Thymus (tissue), 11 donors: ENCODE measurements around the gene PIGU. TPM values are rescaled to one million over a fixed set of nuclear protein-coding genes. Genes with fewer than 3 reads are reported as not detected.
"Not testable (repeated sequence)": the region's sequence is repeated elsewhere in the genome, so short reads cannot be mapped to it uniquely, and the experiment has no call there.

Experiments used
- DNase-seq, 9 donors: peaks; one replicate each; pipeline ENCODE4 v3.0.0-alpha.2; 2013; ENCODE audit warnings: low spot score in 9 of 9, low read depth in 6 of 9, missing footprints in 1 of 9
- H3K27ac ChIP-seq, 2 donors: one replicate each; pipeline ENCODE4 v1.5.1; 2013; ENCODE audit warnings: control low read depth in 1 of 2, low read depth in 1 of 2, low read length in 1 of 2, mild to moderate bottlenecking in 1 of 2, moderate library complexity in 1 of 2
- H3K27me3 ChIP-seq, 2 donors: one replicate each; pipeline ENCODE4 v1.5.1; 2013; ENCODE audit warnings: low read length in 1 of 2; ENCODE audit not compliant: control insufficient read depth in 2 of 2, insufficient read depth in 1 of 2
- H3K36me3 ChIP-seq, 2 donors: one replicate each; pipeline ENCODE4 v1.5.1; 2013; ENCODE audit warnings: low read length in 1 of 2, mild to moderate bottlenecking in 1 of 2, moderate library complexity in 1 of 2; ENCODE audit not compliant: control insufficient read depth in 2 of 2, insufficient read depth in 2 of 2
- H3K4me1 ChIP-seq, 2 donors: one replicate each; pipeline ENCODE4 v1.5.1; 2013; ENCODE audit warnings: low read length in 2 of 2; ENCODE audit not compliant: control insufficient read depth in 2 of 2, insufficient read depth in 2 of 2
- H3K4me3 ChIP-seq, 2 donors: one replicate each; pipeline ENCODE4 v1.5.1; 2013; ENCODE audit warnings: low read length in 2 of 2, control low read depth in 1 of 2, mild to moderate bottlenecking in 1 of 2
- H3K9me3 ChIP-seq, 2 donors: one replicate each; pipeline ENCODE4 v1.5.1; 2013; ENCODE audit warnings: low read length in 1 of 2, mild to moderate bottlenecking in 1 of 2; ENCODE audit not compliant: control insufficient read depth in 2 of 2, insufficient read depth in 1 of 2
- WGBS: extraction: QIAGEN DNeasy Blood & Tissue Kit; methylation state at CpG from one replicate; pipeline ENCODE4 v1.1.7; 2013; 5-methylcytosine and 5-hydroxymethylcytosine counted together
- polyA plus RNA-seq: library from polyadenylated mRNA; stranded (reverse); fragments of 200-250 nt; gene quantifications from one replicate; pipeline ENCODE4 v1.2.3, GENCODE V29; 2013
- total RNA-seq: library from RNA; stranded (reverse); fragments of 120-200 nt; gene quantifications from one replicate; pipeline ENCODE4 v1.2.4, GENCODE V29; 2013
- donor health status: healthy.

PIGU gene
- total and polyA plus RNA-seq, 2 donors, result 10.0 to 15.5 TPM

DNA sequence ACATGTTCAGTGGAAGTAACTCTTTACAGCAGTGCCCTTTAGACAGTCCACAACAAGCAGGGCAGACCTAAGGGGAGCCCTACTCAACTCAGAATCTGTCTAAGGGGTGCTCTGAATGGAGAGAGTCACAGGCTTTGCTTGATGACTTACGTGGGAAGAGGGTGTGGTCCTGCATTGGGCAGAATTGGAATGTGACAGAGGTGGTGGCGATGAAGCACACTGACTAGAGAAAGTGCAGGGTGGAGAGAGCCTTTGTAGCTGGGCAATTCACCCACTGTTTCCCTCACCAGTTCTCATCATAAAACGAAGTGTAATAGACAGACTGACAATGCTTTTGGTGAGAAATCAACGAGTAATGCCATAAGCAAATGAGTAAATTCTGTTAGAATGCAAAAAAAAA is 38.5 kb upstream of the PIGU start:
- WGBS, result 97% methylated on average over 4 of the region's 4 CpGs
- H3K4me1 ChIP-seq, result peaks cover under 1 to 3% of the 10 kb centered on the region in 2 donors
- H3K27ac ChIP-seq, result no peak overlapping the region
- no peak for DNase-seq
- peaks cover 21 to 23% of the 10 kb centered on the region in 2 donors for H3K36me3 ChIP-seq
- no peak overlapping the region for H3K4me3 ChIP-seq
- no peaks in the 10 kb centered on the region for H3K9me3 ChIP-seq
- H3K27me3 ChIP-seq, result peaks cover 2 to 15% of the 10 kb centered on the region in 2 donors

DNA sequence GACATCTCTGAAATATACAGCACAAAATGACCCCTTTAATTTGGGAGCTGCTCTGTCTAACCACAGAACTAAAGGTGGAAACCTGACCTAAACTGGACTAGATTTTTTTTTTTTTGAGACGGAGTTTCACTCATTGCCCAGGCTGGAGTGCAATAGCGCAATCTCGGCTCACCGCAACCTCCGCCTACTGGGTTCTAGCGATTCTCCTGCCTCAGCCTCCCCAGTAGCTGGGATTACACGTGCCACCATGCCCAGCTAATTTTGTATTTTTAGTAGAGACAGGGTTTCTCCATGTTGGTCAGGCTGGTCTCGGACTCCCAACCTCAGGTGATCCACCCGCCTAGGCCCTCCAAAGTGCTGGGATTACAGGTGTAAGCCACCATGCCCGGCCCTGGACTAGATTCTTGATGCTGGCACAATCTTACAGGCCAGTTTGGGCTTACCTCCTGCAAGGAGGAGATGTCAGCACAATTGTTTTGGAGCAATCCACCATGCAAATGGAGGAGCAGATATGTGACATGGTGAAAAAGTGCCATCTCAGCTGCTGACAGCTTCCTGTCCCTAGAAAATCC is 37.1 kb upstream of the PIGU start:
- H3K4me1 ChIP-seq, result peaks cover 6 to 13% of the 10 kb centered on the region in 2 donors
- DNase-seq, H3K4me3 ChIP-seq, H3K27ac ChIP-seq, H3K9me3 ChIP-seq: not testable (repeated sequence)
- peaks cover 19 to 21% of the 10 kb centered on the region in 2 donors for H3K36me3 ChIP-seq
- WGBS, result 98% methylated on average over 10 of the region's 10 CpGs
- H3K27me3 ChIP-seq, result peaks cover 5 to 28% of the 10 kb centered on the region in 2 donors

DNA sequence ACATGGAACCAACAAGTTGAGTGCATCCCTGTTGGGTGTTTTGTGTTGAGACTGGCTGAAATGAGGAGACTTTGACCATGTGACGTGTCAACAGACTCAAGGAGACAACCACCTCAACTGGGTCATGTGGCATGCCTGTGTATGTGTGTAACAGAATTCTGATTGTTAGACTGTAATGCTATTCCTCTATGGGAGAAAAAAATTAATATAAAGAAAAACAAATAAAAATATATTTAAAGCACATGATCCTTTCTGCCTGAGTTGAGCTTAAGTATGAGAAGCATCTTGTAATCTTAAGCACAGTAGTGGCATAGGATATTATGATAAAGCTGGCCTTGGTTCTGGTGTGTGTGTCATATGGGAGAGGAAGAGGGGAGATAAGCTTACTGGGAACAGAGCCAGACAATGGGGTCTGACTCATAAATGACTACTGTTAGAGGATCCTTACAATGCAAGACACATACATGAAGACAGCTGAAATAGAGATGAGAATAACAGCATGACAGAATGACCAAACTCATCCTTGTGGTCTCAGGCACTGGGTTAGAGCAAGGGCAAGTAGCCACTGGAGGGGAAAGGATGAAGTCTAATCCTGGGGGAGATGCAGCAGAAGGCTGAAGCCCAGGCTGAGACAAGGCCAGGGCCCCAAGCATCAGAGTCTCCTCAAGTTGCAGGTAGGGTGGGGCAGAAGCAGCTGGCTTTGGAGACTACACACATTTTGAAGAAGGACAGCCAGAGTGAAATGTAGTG is 36.5 kb upstream of the PIGU start:
- Histone ChIP-seq H3K4me3 (no peak overlapping the region), H3K36me3 (peaks cover 19 to 21% of the 10 kb centered on the region in 2 donors), H3K27ac (no peak overlapping the region), H3K4me1 (peaks cover 6 to 19% of the 10 kb centered on the region in 2 donors), H3K27me3 (peaks cover 5 to 34% of the 10 kb centered on the region in 2 donors), H3K9me3 (no peaks in the 10 kb centered on the region)
- DNase-seq, result no peak
- WGBS, result 91% methylated on average over 1 of the region's 1 CpG

DNA sequence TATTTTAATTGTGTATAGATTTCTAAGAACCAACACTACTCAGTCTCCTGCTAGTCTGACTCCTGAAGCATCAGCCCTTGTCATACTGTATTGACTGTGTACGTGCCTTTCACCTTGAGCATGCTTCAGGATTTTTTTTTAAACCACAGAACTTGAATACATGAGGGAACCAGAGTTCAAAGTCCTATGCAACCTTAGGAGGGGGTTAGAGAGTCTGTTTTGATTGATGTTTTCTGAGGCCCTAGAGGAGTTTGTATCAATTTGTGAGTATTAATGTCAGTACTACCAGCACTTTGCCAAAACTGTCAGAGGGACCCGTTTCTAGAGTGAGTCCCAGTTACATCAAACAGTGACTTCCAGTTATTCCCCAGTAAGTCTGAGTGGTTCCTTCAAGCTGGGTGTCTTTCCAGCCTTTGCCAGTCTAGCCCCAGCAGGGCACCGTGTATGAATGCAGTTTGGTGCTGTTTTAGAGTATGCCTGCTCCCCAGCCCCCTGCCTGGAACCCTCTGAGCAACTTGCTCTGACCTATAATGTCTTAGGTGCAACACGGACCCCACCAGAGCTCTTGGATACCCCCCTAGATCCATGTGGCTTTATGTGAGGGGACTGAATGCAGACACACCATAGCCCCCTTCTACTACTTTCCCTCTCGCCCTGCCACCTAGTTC is 35.8 kb upstream of the PIGU start:
- Histone ChIP-seq H3K27ac (no peak overlapping the region), H3K9me3 (no peaks in the 10 kb centered on the region), H3K36me3 (peaks cover 19 to 21% of the 10 kb centered on the region in 2 donors), H3K4me3 (no peak overlapping the region), H3K27me3 (peaks cover 5 to 41% of the 10 kb centered on the region in 2 donors), H3K4me1 (peaks cover 6 to 19% of the 10 kb centered on the region in 2 donors)
- DNase-seq, result peak in 1 of 9 donors; percentile 31
- 88% methylated on average over 5 of the region's 5 CpGs for WGBS

DNA sequence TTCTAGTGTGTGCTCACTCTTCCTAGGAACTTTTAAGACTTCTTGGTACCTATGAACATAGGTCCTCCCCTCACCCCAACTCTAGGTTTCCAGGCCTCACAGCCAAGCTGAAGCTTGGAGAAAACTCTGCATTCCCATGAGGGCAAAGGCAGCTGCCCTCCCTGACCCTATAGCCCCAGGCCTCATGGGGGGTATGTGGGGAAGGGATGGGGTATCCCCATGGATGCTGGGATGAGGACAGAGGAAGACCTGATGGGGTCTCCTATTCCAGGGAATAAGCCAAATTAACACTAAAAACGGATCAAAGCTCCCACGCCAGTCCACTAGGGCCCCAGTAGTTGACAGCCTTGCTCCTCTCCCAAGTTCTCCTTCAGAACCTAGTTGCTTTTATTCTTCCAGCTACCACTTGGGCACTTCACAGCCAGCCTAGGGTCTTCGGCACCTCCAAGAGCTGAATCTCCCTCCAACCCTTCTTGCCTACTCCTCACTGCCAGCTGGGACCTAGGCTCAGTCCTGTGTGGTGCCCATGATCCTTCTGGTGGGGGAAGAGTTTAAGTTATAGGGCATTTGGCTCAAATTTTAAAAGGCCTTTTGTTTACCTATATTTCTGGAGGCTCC is 35.0 kb upstream of the PIGU start:
- H3K36me3 ChIP-seq, result peaks cover 19 to 21% of the 10 kb centered on the region in 2 donors
- WGBS, result 100% methylated on average over 3 of the region's 3 CpGs

DNA sequence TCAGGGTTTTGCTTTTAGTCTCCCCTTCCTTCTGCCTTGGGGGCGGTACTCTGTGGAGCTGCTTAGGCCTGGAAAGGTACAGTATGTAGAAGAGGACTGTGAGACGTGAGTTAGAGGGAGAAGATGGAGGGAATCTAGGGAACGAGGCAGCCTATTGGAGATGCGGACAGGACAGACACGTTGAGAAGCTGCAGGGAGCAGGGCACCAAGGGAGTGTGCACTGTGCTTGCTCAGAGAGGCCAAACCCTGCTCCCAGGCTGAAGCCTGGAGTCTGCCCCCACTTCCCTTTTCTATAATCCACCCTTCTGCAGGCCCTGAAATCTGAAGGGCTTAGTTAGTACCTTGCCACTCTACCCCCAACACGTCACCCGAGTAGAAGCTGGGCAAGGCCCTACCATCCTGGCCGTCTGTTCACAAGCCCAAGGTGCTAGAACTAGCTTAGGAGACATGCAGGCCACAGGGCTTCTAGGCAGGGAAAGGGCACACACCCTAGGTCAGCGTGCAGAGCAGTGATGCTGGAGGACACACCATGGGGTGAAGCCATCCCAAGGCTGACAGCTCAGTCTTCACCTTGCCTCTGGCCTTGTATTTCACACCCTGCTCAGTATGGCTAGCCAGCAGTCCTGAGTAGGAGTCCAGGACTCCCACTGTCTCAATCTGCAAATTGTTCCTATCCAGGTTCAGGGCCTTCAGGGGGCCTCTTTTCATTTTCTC is 34.1 kb upstream of the PIGU start:
- H3K27ac ChIP-seq, result no peak overlapping the region
- no peak overlapping the region for H3K4me3 ChIP-seq
- H3K9me3 ChIP-seq, result no peaks in the 10 kb centered on the region
- 97% methylated on average over 9 of the region's 9 CpGs for WGBS
- H3K36me3 ChIP-seq, result peaks cover 16 to 18% of the 10 kb centered on the region in 2 donors
- peaks cover 6 to 19% of the 10 kb centered on the region in 2 donors for H3K4me1 ChIP-seq
- peaks cover 5 to 55% of the 10 kb centered on the region in 2 donors for H3K27me3 ChIP-seq
- no peak for DNase-seq

More for the DNA sequence above, 35.0 kb upstream of the PIGU start:
- Histone ChIP-seq H3K27me3 (peaks cover 5 to 48% of the 10 kb centered on the region in 2 donors), H3K9me3 (no peaks in the 10 kb centered on the region), H3K4me3 (no peak overlapping the region), H3K4me1 (peaks cover 6 to 19% of the 10 kb centered on the region in 2 donors), H3K27ac (no peak overlapping the region)
- DNase-seq, result no peak

DNA sequence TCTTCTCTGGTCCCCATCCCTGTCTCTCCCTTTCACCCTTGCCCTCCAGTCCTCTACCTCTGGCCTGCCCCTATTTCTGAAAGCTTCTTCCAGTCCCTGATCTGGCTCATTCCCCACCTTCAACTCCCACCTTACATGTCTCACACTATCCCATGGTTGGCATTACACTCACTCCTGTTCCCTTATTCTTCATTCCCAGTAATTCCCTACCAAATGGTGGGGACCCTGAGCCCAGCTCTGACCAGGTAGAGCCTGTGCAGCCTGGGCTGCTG is 33.6 kb upstream of the PIGU start:
- Histone ChIP-seq H3K36me3 (peaks cover 15 to 17% of the 10 kb centered on the region in 2 donors), H3K9me3 (no peaks in the 10 kb centered on the region), H3K4me1 (peaks cover 6 to 19% of the 10 kb centered on the region in 2 donors), H3K27me3 (peaks cover 5 to 60% of the 10 kb centered on the region in 2 donors), H3K27ac (no peak overlapping the region), H3K4me3 (no peak overlapping the region)
- DNase-seq, result no peak

DNA sequence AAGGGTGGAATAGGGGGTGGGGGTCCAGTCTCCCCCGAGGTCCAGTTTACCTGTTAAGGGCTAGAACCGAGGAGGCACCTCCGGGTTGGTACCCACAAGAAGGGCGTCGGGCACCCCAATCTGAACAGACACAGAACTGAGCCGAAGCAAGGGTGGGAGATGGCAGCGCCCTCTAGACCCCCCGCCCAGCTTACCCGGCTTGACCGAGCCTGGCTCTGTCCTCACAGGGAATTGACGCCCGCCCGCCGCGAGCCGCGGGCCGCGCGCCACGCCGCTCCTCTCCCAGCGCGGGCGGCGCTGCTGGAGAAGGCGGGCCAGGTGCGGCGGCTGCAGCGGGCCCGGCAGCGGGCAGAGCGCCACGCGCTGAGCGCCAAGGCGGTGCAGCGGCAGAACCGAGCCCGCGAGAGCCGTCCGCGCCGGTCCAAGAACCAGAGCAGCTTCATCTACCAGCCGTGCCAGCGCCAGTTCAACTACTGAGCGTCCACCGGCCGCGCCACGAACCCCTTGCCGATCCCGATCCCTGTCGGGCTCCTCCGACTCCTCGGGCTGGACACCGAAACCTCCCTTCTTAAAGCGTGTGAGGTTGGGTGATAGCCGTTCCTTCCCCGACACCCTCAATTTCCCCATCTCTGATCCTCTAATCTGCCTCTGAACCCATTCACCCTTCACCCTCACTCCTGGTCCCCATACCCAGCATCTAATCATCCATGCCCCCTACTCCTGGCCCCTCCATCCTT is 33.1 kb upstream of the PIGU start:
- peak in 3 of 9 donors; percentile 48 to 60 (median 49) for DNase-seq
- Histone ChIP-seq H3K4me3 (peak overlapping the region; percentile 60 to 77), H3K27ac (no peak overlapping the region), H3K27me3 (peaks cover 5 to 64% of the 10 kb centered on the region in 2 donors), H3K9me3 (no peaks in the 10 kb centered on the region), H3K4me1 (peaks cover 6 to 19% of the 10 kb centered on the region in 2 donors), H3K36me3 (peaks cover 9 to 12% of the 10 kb centered on the region in 2 donors)
- 8% methylated on average over 61 of the region's 61 CpGs for WGBS
